NCI-H1092 treated with DMSO at 0.1 percent for 48 hours (cell line): ENCODE results near the gene SCAMP4.
A peak's percentile ranks its signal among the peaks of the same experiment; 100 is the strongest.

Experiments
- DNase-seq: peaks from one replicate; lab custom pipeline; 2025; lab: John Stamatoyannopoulos, UW

SCAMP4 gene

GRCh38 chr19:1912760-1913505, 7.7 kb downstream of the SCAMP4 start:
- DNase-seq, result no peak

DNA sequence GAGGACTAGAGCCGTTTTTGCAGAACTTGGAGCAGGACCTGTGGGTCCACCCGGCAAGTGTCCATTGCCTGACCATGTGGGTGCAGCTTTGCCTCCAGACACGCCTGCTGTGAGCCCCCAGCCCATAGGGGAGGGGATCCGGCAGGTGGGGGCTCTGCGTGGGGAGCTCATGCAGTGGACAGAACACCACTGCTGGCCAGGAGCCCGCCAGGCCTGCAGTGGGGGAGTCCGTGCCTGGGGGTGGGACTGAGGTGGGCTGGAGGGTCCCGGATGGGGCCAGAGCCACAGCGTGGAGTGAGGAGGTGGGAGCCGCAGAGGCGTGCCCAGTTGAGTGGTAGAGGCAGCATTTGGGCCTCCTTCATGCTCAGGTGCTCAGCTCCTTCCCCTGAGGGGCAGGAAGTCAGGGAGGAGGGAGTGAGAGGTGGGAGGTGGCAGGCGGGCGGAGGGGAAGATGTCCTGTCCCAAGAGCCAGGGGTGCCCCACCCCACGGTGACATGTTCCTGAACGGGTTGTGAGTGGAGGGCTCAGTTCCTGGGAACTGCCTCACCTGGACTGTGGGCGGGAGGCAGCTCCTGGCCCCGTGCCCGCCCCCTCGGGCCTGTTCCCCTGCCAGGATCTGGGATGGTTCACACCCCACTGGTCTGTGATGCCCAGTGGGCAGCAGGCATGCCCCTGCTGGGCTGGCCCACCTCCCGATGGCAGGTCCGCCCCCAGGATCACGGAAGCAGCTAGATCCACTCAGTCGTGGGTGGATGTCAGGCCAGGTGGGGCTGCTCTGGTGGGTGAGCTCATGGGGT, 8.8 kb downstream of the SCAMP4 start:
- no peak for DNase-seq

DNA sequence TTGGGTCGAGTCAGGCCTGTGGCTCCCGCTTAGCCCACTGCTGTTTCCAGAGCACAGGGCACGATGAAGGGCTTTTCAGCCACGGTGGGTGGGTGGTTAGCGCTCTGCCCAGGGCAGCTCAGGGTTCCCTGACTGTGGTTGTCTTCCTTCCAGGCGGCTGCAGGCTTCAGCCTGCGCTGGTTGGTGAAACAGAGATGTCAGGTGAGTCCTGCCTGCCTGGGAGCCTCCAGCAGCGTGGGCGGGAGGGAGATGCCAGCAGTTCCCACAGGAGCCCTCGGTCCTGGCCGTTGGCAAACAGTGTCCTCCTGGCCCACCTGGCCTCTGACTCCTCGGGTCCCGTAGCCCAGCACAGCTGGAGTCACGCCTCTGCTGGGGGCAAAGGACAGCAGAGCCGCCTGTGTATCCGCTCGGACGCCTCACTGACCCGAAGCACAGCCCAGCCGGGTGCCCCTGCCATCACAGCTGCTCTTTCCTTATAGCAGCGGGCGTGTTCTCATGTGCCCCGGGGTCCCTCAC, 9.7 kb downstream of the SCAMP4 start:
- DNase-seq, result no peak

DNA sequence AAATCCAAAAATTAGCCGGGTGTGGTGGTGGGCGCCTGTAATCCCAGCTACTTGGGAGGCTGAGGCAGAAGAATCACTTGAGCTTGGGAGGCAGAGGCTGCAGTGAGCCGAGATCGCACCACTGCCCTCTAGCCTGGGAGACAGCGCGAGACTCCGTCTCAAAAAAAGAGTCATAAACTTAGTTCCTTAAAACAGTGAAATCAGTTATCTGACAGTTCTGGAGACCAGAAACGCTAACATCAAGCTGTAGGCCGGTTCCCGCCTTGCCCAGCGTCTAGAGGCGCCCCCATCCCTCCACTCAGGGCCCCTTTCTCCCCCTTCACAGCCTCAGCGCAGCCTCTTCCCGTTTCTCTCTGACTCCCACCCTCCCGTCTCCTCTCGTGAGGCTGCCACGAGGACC, 11.9 kb downstream of the SCAMP4 start:
- no peak for DNase-seq

GRCh38 chr19:1917926-1918325, 12.7 kb downstream of the SCAMP4 start:
- DNase-seq, result no peak

DNA sequence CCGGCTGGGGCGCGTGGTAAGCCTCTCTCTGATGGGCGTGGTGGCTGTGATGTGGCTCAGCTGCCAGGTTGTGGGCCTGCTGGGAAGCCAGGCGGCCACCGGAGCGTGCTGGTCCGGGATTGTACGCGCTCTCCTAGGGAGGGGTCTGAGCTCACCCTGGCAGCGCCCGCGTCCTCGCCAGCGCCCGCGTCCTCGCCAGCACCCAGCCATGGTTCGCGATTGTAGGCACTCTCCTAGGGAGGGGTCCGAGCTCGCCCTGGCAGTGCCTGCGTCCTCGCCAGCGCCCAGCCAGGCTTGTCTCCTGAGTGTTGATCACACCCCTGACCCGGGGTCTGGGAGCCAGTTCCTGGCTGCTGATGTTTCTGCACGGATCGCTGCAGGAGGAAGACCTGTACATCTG, 13.8 kb downstream of the SCAMP4 start:
- DNase-seq, result no peak

GRCh38 chr19:1920644-1921043, 15.4 kb downstream of the SCAMP4 start:
- DNase-seq, result no peak

GRCh38 chr19:1921326-1921725, 16.1 kb downstream of the SCAMP4 start:
- no peak for DNase-seq

GRCh38 chr19:1921825-1922224, 16.6 kb downstream of the SCAMP4 start:
- no peak for DNase-seq

GRCh38 chr19:1922803-1923202, 17.6 kb downstream of the SCAMP4 start:
- DNase-seq, result no peak

- no peak for DNase-seq
Measured at GRCh38 chr19:1923319-1923718, 18.1 kb downstream of the SCAMP4 start.

- DNase-seq, result no peak
Measured at GRCh38 chr19:1924320-1924961, 19.2 kb downstream of the SCAMP4 start.

GRCh38 chr19:1925544-1925943, 20.3 kb downstream of the SCAMP4 start:
- no peak for DNase-seq

DNA sequence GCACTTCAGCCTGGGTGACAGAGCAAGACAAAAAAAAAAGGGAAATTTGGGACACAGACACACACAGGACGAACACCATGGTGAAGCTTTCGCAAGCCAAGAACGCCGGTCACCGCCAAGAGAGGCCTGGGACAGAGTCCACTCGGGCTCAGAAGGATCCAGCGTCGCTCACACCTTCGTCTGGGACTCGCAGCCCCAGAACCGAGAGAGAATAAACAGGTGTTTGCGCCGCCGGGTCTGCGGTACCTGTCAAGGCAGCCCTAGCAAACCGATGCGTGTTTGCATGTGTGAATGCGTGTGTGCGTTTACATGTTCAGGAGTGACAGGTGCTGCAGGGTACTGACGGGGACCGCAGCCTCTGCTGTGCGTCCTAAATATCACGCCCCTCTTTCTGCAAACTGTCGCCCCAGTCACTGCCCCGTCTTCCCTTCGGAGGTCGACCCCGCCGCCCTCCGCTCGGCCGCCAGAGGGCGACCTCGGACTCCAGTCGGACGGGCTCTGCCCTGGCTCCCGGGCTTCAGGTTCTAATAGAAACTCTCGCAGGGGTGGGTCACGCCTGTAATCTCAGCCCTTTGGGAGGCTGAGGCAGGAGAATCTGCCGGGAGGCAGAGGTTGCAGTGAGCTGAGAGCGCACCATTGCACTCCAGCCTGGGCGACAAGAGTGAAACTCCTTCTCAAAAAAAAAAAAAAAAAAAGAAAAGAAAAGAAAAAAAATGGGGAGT, 24.0 kb downstream of the SCAMP4 start:
- peak; percentile 65 for DNase-seq

- no peak for DNase-seq
Measured at GRCh38 chr19:1931445-1931844, 26.2 kb downstream of the SCAMP4 start.

DNA sequence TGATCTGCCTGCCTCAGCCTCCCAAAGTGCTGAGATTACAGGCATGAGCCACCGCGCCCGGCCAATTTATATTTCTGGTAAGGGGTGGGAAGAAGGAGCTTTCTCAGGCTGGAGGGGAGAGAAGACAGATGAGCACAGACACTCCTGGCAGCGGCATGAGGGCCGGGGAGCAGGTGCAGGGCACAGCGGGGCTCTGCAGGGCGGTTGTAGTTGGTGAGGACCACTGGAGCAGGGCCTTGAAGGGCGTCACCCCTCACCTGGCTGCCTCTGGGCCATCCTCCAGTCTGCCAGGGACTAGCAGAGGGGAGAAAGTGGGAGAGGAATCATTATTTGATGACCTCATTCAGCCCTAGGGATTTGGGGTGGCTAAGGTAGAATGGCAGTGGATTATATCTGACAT, 27.2 kb downstream of the SCAMP4 start:
- DNase-seq, result no peak

DNA sequence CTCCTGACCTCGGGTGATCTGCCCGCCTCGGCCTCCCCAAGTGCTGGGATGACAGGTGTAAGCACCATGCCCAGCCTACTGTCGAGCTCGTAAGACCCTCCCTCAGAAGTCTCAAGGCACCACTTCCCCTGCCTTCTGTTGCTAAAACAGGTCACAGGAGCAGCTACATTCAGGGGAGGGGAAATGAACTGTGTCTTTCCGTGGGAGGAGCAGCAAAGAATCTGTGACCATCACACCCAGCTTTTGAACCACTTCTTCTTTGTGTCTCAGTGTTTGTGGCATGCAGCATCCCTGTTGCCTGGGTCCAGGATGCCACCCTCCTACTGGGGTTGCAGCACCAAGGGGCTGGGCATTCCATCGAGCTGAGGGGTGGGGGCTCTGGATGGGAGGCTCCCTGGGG, 28.0 kb downstream of the SCAMP4 start:
- no peak for DNase-seq

DNA sequence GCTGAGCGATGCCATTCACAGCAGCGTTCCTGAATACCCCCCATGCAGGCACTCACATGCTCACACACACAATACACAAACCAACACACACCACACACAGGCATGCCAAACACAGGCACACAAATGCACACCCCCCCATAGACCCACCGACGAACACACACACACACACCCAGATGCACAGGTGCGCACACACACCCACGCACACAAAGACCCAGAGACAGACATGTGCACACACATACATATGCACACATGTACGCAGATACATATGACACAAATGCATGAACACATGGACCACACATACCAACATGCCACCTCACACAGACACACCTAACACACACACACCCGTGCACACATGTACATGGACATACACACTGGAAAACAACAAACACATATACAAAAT, 28.7 kb downstream of the SCAMP4 start:
- no peak for DNase-seq

GRCh38 chr19:1935484-1936208, 30.4 kb downstream of the SCAMP4 start:
- DNase-seq, result peak; percentile 28

DNA sequence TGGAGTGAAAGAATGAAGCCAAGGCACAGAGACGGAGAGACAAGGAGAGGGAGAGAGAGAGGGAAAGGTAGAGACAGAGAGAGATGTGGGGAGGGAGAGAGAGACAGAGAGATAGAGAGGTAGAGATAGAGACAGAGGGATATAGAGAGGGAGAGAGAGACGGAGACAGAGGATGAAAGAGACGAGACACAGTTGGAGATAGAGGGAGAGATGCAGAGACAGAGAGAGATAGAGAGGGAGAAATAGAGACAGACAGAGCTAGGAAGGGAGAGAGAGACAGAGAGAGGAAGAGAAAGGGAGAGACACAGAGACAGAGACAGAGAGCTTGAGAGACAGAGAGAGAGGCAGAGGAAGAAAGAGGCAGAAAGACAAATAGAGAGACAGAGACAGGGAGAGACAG, 31.2 kb downstream of the SCAMP4 start:
- no peak for DNase-seq

GRCh38 chr19:1936916-1937610, 31.9 kb downstream of the SCAMP4 start:
- no peak for DNase-seq
